H1 (cell line): ENCODE results near the gene HDGFL3. TPM values are rescaled to one million over a fixed set of nuclear protein-coding genes. Genes with fewer than 3 reads are reported as not detected.

Experiments used
- CTCF ChIA-PET: fragments of 300-600 bp; sonication (Branson Sonifier 250); formaldehyde crosslinking; loops from one replicate; lab custom pipeline; 2021; ENCODE audit not compliant: partially characterized antibody; lab: Charles Lee
- POLR2A ChIA-PET: fragments of 300-600 bp; sonication (Branson Sonifier 250); formaldehyde crosslinking; loops from one replicate; lab custom pipeline; 2021; ENCODE audit warnings: inconsistent platforms; ENCODE audit not compliant: partially characterized antibody; lab: Charles Lee
- DNase-seq, 2 experiments: peaks; one replicate each; pipeline versions ENCODE4 v3.0.0 to v3.0.0-alpha.2; 2010 to 2022; ENCODE audit warnings: low spot score in 2 of 2, low read depth in 1 of 2, mixed read lengths in 1 of 2
- FAIRE-seq: peaks from 2 replicates; lab custom pipeline; 2011; peaks lifted over from hg19 to GRCh38; lab: Jason Lieb, UNC
- H2AFZ ChIP-seq: 2 replicates; pipeline ENCODE4 v1.8.1; 2012; ENCODE audit warnings: low read length, inconsistent platforms
- H2AK5ac ChIP-seq: 2 replicates; pipeline ENCODE4 v1.6.1; 2013; ENCODE audit warnings: low read depth, low read length
- H2BK120ac ChIP-seq: replicated peaks from 2 replicates; pipeline ENCODE3; 2013; ENCODE audit warnings: low read depth, low read length, inconsistent platforms
- H2BK12ac ChIP-seq: 2 replicates; pipeline ENCODE4 v1.6.1; 2013; ENCODE audit warnings: low read depth, low read length
- H2BK15ac ChIP-seq: 2 replicates; pipeline ENCODE4 v1.6.1; 2013; ENCODE audit warnings: low read length
- H2BK20ac ChIP-seq: 2 replicates; pipeline ENCODE4 v1.6.1; 2013; ENCODE audit warnings: low read length
- H2BK5ac ChIP-seq: 2 replicates; pipeline ENCODE4 v1.6.1; 2013; ENCODE audit warnings: low read depth, low read length
- H3K14ac ChIP-seq: 2 replicates; pipeline ENCODE4 v1.6.1; 2013; ENCODE audit warnings: inconsistent platforms; ENCODE audit not compliant: insufficient read length
- H3K18ac ChIP-seq: 2 replicates; pipeline ENCODE4 v1.6.1; 2013; ENCODE audit warnings: low read length; ENCODE audit errors: extremely low read depth
- H3K23ac ChIP-seq: 2 replicates; pipeline ENCODE4 v1.6.1; 2013; ENCODE audit warnings: inconsistent platforms; ENCODE audit not compliant: insufficient read length
- H3K23me2 ChIP-seq: 2 replicates; pipeline ENCODE4 v1.6.1; 2013; ENCODE audit warnings: low read depth, low read length
- H3K27ac ChIP-seq: 2 replicates; pipeline ENCODE4 v1.6.1; 2011; ENCODE audit warnings: low read depth, low read length, inconsistent platforms
- H3K27me3 ChIP-seq, 4 experiments: replicated peaks in 1 of 4; 1 replicate in 1 of 4; 2 replicates in 3 of 4; pipeline versions ENCODE4 v1.6.1 to v1.8.1; 2011 to 2013; ENCODE audit warnings: low read length in 3 of 4, mild to moderate bottlenecking in 3 of 4, inconsistent platforms in 2 of 4, mixed read lengths in 2 of 4, moderate library complexity in 1 of 4; ENCODE audit not compliant: control insufficient read depth in 3 of 4, insufficient read depth in 3 of 4; ENCODE audit errors: extremely low read depth in 1 of 4
- H3K36me3 ChIP-seq, 4 experiments: 2 replicates each; pipeline versions ENCODE4 v1.6.1 to v1.8.1; 2011 to 2013; ENCODE audit warnings: mild to moderate bottlenecking in 4 of 4, low read length in 3 of 4, moderate library complexity in 2 of 4, control low read depth in 1 of 4, inconsistent platforms in 1 of 4; ENCODE audit not compliant: insufficient read depth in 4 of 4, control insufficient read depth in 2 of 4
- H3K4ac ChIP-seq: replicated peaks from 2 replicates; pipeline ENCODE3; 2013; ENCODE audit warnings: low read length, low read depth, mixed read lengths, inconsistent platforms; ENCODE audit not compliant: insufficient read length
- H3K4me1 ChIP-seq, 4 experiments: replicated peaks in 1 of 4; 1 replicate in 1 of 4; 2 replicates in 3 of 4; pipeline versions ENCODE4 v1.6.1 to v1.8.1; 2011 to 2013; ENCODE audit warnings: low read length in 3 of 4, inconsistent platforms in 2 of 4, mixed read lengths in 1 of 4; ENCODE audit not compliant: insufficient read depth in 4 of 4, control insufficient read depth in 3 of 4
- H3K4me2 ChIP-seq, 2 experiments: 2 replicates each; pipeline versions ENCODE4 v1.6.1 to v1.8.1; 2011 to 2013; ENCODE audit warnings: low read depth in 2 of 2, low read length in 2 of 2, control low read depth in 1 of 2, inconsistent platforms in 1 of 2, mild to moderate bottlenecking in 1 of 2; ENCODE audit not compliant: insufficient read depth in 1 of 2
- H3K4me3 ChIP-seq, 4 experiments: fragments of 200-600, 300-600 bp in 1 of 4; sonication (generic), shearing (Covaris generic), sonication (Bioruptor Twin) in 1 of 4; 2 replicates each; pipeline versions ENCODE4 v1.5.1 to v1.8.1; 2011 to 2016; ENCODE audit warnings: low read length in 4 of 4, low read depth in 3 of 4, control low read depth in 2 of 4, inconsistent platforms in 2 of 4, mild to moderate bottlenecking in 2 of 4, mixed read lengths in 1 of 4, moderate library complexity in 1 of 4; ENCODE audit not compliant: insufficient read depth in 2 of 4; ENCODE audit errors: extremely low read depth in 1 of 4
- H3K56ac ChIP-seq: replicated peaks from 2 replicates; pipeline ENCODE3; 2013; ENCODE audit warnings: low read depth, mild to moderate bottlenecking, mixed read lengths, low read length, inconsistent platforms; ENCODE audit not compliant: insufficient read length
- H3K79me1 ChIP-seq: 2 replicates; pipeline ENCODE4 v1.6.1; 2013; ENCODE audit warnings: low read depth, low read length, control low read depth
- H3K79me2 ChIP-seq, 2 experiments: 2 replicates each; pipeline versions ENCODE4 v1.6.1 to v1.8.1; 2012 to 2013; ENCODE audit warnings: low read length in 2 of 2, mild to moderate bottlenecking in 2 of 2, inconsistent platforms in 1 of 2; ENCODE audit not compliant: insufficient read depth in 2 of 2, control insufficient read depth in 1 of 2
- H3K9ac ChIP-seq, 4 experiments: replicated peaks in 1 of 4; 1 replicate in 1 of 4; 2 replicates in 3 of 4; pipeline versions ENCODE4 v1.6.1 to v1.8.1; 2011 to 2013; ENCODE audit warnings: low read depth in 3 of 4, low read length in 3 of 4, control low read depth in 2 of 4, mild to moderate bottlenecking in 2 of 4, moderate library complexity in 2 of 4, inconsistent platforms in 1 of 4; ENCODE audit errors: extremely low read depth in 1 of 4
- H3K9me3 ChIP-seq, 2 experiments: 2 replicates each; pipeline versions ENCODE4 v1.6.1 to v1.8.1; 2012 to 2013; ENCODE audit warnings: mild to moderate bottlenecking in 2 of 2, moderate library complexity in 2 of 2, control low read depth in 1 of 2, inconsistent platforms in 1 of 2, low read depth in 1 of 2, low read length in 1 of 2, mixed read lengths in 1 of 2; ENCODE audit not compliant: insufficient read depth in 2 of 2
- H4K20me1 ChIP-seq, 2 experiments: replicated peaks in 1 of 2; 2 replicates each; pipeline versions ENCODE3 to v1.8.1; 2011 to 2013; ENCODE audit warnings: inconsistent platforms in 2 of 2, low read length in 2 of 2, mild to moderate bottlenecking in 1 of 2; ENCODE audit not compliant: insufficient read depth in 2 of 2, control insufficient read depth in 1 of 2
- H4K5ac ChIP-seq: 2 replicates; pipeline ENCODE4 v1.6.1; 2013; ENCODE audit warnings: low read length, low read depth, mixed read lengths, inconsistent platforms; ENCODE audit not compliant: insufficient read length
- H4K8ac ChIP-seq: 2 replicates; pipeline ENCODE4 v1.8.0; 2013; ENCODE audit warnings: mild to moderate bottlenecking, moderate library complexity, low read length, inconsistent platforms; ENCODE audit not compliant: insufficient read depth; ENCODE audit errors: extremely low read depth
- H4K91ac ChIP-seq: replicated peaks from 2 replicates; pipeline ENCODE3; 2013; ENCODE audit warnings: low read length, mixed read lengths, inconsistent platforms; ENCODE audit not compliant: insufficient read length
- CBX5 ChIP-seq: fragments of 300-800, 300-1000 bp; sonication (generic); IDR thresholded peaks from 2 replicates; pipeline ENCODE4 v1.7.1; 2016; ENCODE audit warnings: antibody characterized with exemption, low read length, low read depth
- CBX8 ChIP-seq: fragments of 300-800, 300-1000 bp; sonication (generic); IDR thresholded peaks from 2 replicates; pipeline ENCODE4 v1.7.1; 2016; ENCODE audit warnings: low read depth, low read length, borderline replicate concordance
- CREB1 ChIP-seq: IDR thresholded peaks from 2 replicates; pipeline ENCODE4 v1.6.1; 2012; ENCODE audit warnings: inconsistent platforms
- CTBP2 ChIP-seq: IDR thresholded peaks from 2 replicates; pipeline ENCODE4 v1.7.0; 2011; ENCODE audit warnings: borderline replicate concordance, mild to moderate bottlenecking, moderate library complexity, mixed read lengths, low read length; ENCODE audit not compliant: insufficient read depth, insufficient read length
- GTF2F1 ChIP-seq: IDR thresholded peaks from 2 replicates; pipeline ENCODE4 v1.6.1; 2012; ENCODE audit warnings: low read depth, low read length, improper control_type of control experiment, borderline replicate concordance
- JUN ChIP-seq: IDR thresholded peaks from 2 replicates; pipeline ENCODE4 v1.6.1; 2011; ENCODE audit warnings: low read depth, mild to moderate bottlenecking, improper control_type of control experiment, low read length
- NRF1 ChIP-seq: IDR thresholded peaks from 2 replicates; pipeline ENCODE4 v1.6.1; 2011; ENCODE audit warnings: mild to moderate bottlenecking, low read depth, low read length, improper control_type of control experiment
- RAD21 ChIP-seq, 2 experiments: IDR thresholded peaks in 1 of 2; conservative IDR thresholded peaks in 1 of 2; 2 replicates each; pipeline ENCODE4 v1.6.1; 2011; ENCODE audit warnings: low read depth in 2 of 2, low read length in 2 of 2, improper control_type of control experiment in 1 of 2, inconsistent platforms in 1 of 2, mild to moderate bottlenecking in 1 of 2, moderate library complexity in 1 of 2
- SIN3A ChIP-seq, 2 experiments: IDR thresholded peaks in 1 of 2; conservative IDR thresholded peaks in 1 of 2; 2 replicates each; pipeline ENCODE4 v1.6.1; 2011 to 2012; ENCODE audit warnings: low read length in 2 of 2, improper control_type of control experiment in 1 of 2, low read depth in 1 of 2, mild to moderate bottlenecking in 1 of 2
- TAF1 ChIP-seq: IDR thresholded peaks from 2 replicates; pipeline ENCODE4 v1.6.1; 2011; ENCODE audit warnings: mild to moderate bottlenecking, low read depth, low read length
- TAF7 ChIP-seq: optimal IDR thresholded peaks from 2 replicates; pipeline ENCODE3; 2011; ENCODE audit warnings: low read depth, mild to moderate bottlenecking, inconsistent platforms, low read length, moderate library complexity, borderline replicate concordance
- TEAD4 ChIP-seq: IDR thresholded peaks from 2 replicates; pipeline ENCODE4 v1.6.1; 2012; ENCODE audit warnings: low read depth, low read length, inconsistent platforms, mixed read lengths
- WGBS, 2 experiments: shearing (Covaris generic) in 1 of 2; methylation state at CpG; one replicate each; pipeline versions ENCODE4 v1.1.6 to v1.1.7; 2013 to 2015; ENCODE audit warnings: low lambda C conversion rate in 2 of 2, mixed read lengths in 2 of 2, inconsistent platforms in 1 of 2, low coverage in 1 of 2, missing lambda C conversion rate in 1 of 2; ENCODE audit not compliant: insufficient replicate concordance in 2 of 2, insufficient coverage in 1 of 2, insufficient read length in 1 of 2; ENCODE audit errors: extremely low coverage in 1 of 2, missing lambda C conversion rate in 1 of 2; 5-methylcytosine and 5-hydroxymethylcytosine counted together
- polyA plus RNA-seq, 7 experiments: library from polyadenylated mRNA; depleted of rRNA in 3 of 7; stranded (reverse) in 5 of 7; unstranded in 2 of 7; fragments of >200 nt in 5 of 7; fragments of 200-250 nt in 2 of 7; gene quantifications; 1 replicate in 5 of 7; 2 replicates in 1 of 7; 4 replicates in 1 of 7; pipeline versions ENCODE4 v1.2.1 to v1.2.3, GENCODE V29; 2011 to 2013; ENCODE audit warnings: missing spikeins in 2 of 7, mixed read lengths in 2 of 7
- total RNA-seq: library from RNA; stranded (reverse); fragmentation: NEBNext Ultra II Directional; extraction: Animal tissue kit (Norgen Biotek cat#: 25700); gene quantifications from 2 replicates; pipeline ENCODE4 v1.2.1, GENCODE V29; 2021
- TF ChIP-seq, protein P1 (sequence below): IDR thresholded peaks from 2 replicates; pipeline ENCODE4 v1.6.1; 2011; ENCODE audit warnings: low read depth, mild to moderate bottlenecking, low read length; ENCODE audit not compliant: insufficient read depth

HDGFL3 gene
- total and polyA plus RNA-seq, 2 of the 8 experiments (the other 6 are each of a cell fraction or from before 2014, with no cell fraction given) = 14.1 to 149 TPM

DNA sequence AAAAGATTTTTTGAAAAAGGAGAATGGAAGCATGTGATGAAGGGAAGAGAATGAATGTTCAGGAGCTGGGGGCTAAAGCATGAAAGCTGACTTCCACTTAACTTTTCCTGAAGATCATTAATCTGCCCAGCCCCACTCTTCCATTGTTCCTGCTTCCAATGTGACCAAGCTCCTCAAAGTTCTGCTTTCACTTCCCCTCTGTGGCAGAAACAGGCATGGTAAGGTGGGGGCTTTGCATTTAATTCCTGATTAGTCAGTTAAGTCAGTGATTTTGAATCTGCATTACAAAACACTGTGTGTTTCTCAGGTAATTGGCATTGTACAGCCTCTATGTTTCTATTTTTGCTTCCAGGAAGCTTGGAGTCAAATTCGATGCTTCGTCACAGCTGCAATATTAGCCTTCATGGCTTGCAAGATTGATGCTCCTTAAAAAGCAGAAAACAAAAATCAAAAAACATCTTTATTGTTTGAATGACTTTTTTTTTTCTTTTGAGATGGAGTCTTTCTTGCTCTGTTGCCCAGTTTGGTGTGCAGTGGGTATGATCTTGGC, 107.5 kb downstream of the HDGFL3 start:
- Histone ChIP-seq H3K27ac (no peak overlapping the region), H2AFZ (peak overlapping the region; percentile 33; the same call in 1 of the 2 replicates), H4K8ac (no peak overlapping the region), H3K14ac (no peak overlapping the region), H2BK5ac (no peak overlapping the region), H2BK120ac (no peak overlapping the region), H3K4me1 (no peaks in the 10 kb centered on the region), H2BK12ac (no peak overlapping the region), H3K79me2 (no peaks in the 10 kb centered on the region), H3K56ac (no peak overlapping the region), H4K91ac (no peak overlapping the region), H3K9ac (no peak overlapping the region), H3K36me3 (no peaks in the 10 kb centered on the region), H3K4ac (no peak overlapping the region), H2AK5ac (no peak overlapping the region), H3K9me3 (no peaks in the 10 kb centered on the region), H3K27me3 (no peaks in the 10 kb centered on the region), H4K5ac (no peak overlapping the region), H4K20me1 (no peaks in the 10 kb centered on the region), H3K18ac (no peak overlapping the region), H3K23ac (no peak overlapping the region), H3K4me3 (no peak overlapping the region), H3K4me2 (no peak overlapping the region), H2BK20ac (no peak overlapping the region), H2BK15ac (no peak overlapping the region), H3K23me2 (no peaks in the 10 kb centered on the region), H3K79me1 (no peaks in the 10 kb centered on the region)
- ChIA-PET CTCF (interaction anchor here (0.9 kb wide), 2 partner anchors 21 to 43 kb away, joined by 3 read pairs; no protein-coding TSS in a partner anchor), POLR2A (no interaction called here)
- FAIRE-seq (no peak), DNase-seq (peak in 1 of 2 experiments; percentile 2)
- 86% methylated on average over 2 of the region's 2 CpGs; no CpG with 5 or more reads in 1 of the 2 experiments for WGBS, 2 experiments
- no peak for TF ChIP-seq TAF1
- no peak for TF ChIP-seq JUN
- TF ChIP-seq GTF2F1 = no peak
- no peak for TF ChIP-seq RAD21 (IDR thresholded peaks at IDR 0.05 in 1 of 2, conservative IDR thresholded peaks at IDR 0.05 in 1 of 2; ENCODE audit: low read depth in 2 of 2, low read length in 2 of 2)
- TF ChIP-seq CTBP2 = no peak
- no peak for TF ChIP-seq CREB1
- TF ChIP-seq, protein P1, sequence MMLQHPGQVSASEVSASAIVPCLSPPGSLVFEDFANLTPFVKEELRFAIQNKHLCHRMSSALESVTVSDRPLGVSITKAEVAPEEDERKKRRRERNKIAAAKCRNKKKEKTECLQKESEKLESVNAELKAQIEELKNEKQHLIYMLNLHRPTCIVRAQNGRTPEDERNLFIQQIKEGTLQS = no peak
- TF ChIP-seq CBX5 = no peak
- TF ChIP-seq NRF1 = no peak
- no peak for TF ChIP-seq CBX8
- no peak for TF ChIP-seq TAF7
- no peak for TF ChIP-seq TEAD4
- no peak for TF ChIP-seq SIN3A (conservative IDR thresholded peaks at IDR 0.05 in 1 of 2, IDR thresholded peaks at IDR 0.05 in 1 of 2; ENCODE audit: low read depth in 1 of 2, low read length in 2 of 2)
